AG09309 (cell line): ENCODE measurements around the gene EVPL.

Experiments
- DNase-seq: peaks from one replicate; pipeline ENCODE4 v3.0.0-alpha.2; 2010; ENCODE audit warnings: low read depth
- H3K4me3 ChIP-seq: 2 replicates; pipeline ENCODE4 v1.5.1; 2011; ENCODE audit warnings: mild to moderate bottlenecking, low read depth, low read length, moderate library complexity; ENCODE audit not compliant: control insufficient read depth
- CTCF ChIP-seq: IDR thresholded peaks from 2 replicates; pipeline ENCODE4 v1.5.1; 2011; ENCODE audit warnings: mild to moderate bottlenecking, low read depth, low read length, inconsistent platforms; ENCODE audit not compliant: insufficient read depth, control insufficient read depth; ENCODE audit errors: missing control alignments

The EVPL gene

GRCh38 chr17:76009969-76010661, 17.0 kb downstream of the EVPL start:
- DNase-seq = no peak
- TF ChIP-seq CTCF = no peak
- H3K4me3 ChIP-seq = no peak overlapping the region

GRCh38 chr17:76009447-76009846, 17.7 kb downstream of the EVPL start:
- H3K4me3 ChIP-seq = no peak overlapping the region
- DNase-seq = no peak
- no peak for TF ChIP-seq CTCF

GRCh38 chr17:76008630-76009425, 18.3 kb downstream of the EVPL start:
- TF ChIP-seq CTCF = no peak
- DNase-seq = no peak
- no peak overlapping the region for H3K4me3 ChIP-seq

GRCh38 chr17:76008208-76008607, 18.9 kb downstream of the EVPL start:
- TF ChIP-seq CTCF = no peak
- no peak overlapping the region for H3K4me3 ChIP-seq
- no peak for DNase-seq

GRCh38 chr17:76007850-76008165, 19.3 kb downstream of the EVPL start:
- H3K4me3 ChIP-seq = no peak overlapping the region
- no peak for TF ChIP-seq CTCF
- no peak for DNase-seq

- no peak overlapping the region for H3K4me3 ChIP-seq
- TF ChIP-seq CTCF = no peak
- DNase-seq = no peak
Measured at GRCh38 chr17:76007131-76007849, 19.8 kb downstream of the EVPL start.
